Thyroid gland (tissue), 4 donors: ENCODE results near the gene PLEKHG7.

Experiments
- CTCF ChIP-seq, 6 experiments: fragments of 200-600 bp in 3 of 6; fragments of 450-650 bp in 3 of 6; sonication (generic) in 3 of 6; IDR thresholded peaks; one replicate each; pipeline ENCODE4 v1.5.1; 2016 to 2019; ENCODE audit warnings: antibody characterized with exemption in 6 of 6, mild to moderate bottlenecking in 2 of 6, inconsistent platforms in 1 of 6, moderate library complexity in 1 of 6
- POLR2A ChIP-seq, 2 donors: fragments of 450-650 bp; IDR thresholded peaks; one replicate each; pipeline ENCODE4 v1.6.1; 2017; ENCODE audit warnings: antibody characterized with exemption in 2 of 2, mild to moderate bottlenecking in 2 of 2, moderate library complexity in 1 of 2

DNA sequence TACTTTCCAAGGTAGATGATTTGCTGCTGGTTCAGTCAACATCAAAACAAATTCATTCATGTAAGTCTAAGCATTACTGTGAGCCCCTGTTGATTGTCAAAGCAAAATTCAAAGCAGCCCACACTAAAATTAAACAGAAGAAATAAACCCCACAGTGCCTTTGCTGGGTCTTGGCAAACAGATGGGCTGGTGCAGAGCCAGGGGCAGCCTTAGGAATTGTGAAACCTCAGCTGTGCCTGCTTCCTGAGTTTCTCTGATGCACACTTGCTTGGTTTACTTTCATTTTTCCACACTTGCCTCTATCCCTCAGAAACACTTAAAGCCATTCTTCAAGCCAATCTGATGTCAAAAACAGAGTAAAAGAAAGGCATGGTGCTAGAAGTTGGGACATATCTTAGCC is 6.6 kb upstream of the PLEKHG7 start:
- no peak for TF ChIP-seq CTCF (IDR thresholded peaks at IDR 0.05)
- no peak for TF ChIP-seq POLR2A (IDR thresholded peaks at IDR 0.05)
